ENCODE data around the gene PPFIA2.

DNA sequence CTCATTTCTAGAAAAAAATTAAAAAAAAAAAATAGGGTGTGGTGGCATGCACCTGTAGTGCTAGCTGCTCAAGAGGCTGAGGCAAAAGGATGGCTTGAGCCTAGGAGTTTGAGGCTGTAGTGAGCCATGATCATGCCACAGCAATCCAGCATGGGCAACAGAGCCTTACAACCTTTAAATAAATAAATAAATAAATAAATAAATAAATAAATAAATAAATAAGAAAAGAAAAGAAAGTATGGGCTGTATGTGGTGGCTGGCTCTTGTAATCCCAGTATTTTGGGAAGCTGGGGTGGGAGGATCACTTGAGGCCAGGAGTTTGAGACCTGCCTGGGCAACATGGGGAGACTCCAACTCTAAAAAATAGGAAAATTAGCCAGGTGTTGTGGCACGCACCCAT lies 373.0 kb downstream of the PPFIA2 start:
- TF ChIP-seq, protein P1, sequence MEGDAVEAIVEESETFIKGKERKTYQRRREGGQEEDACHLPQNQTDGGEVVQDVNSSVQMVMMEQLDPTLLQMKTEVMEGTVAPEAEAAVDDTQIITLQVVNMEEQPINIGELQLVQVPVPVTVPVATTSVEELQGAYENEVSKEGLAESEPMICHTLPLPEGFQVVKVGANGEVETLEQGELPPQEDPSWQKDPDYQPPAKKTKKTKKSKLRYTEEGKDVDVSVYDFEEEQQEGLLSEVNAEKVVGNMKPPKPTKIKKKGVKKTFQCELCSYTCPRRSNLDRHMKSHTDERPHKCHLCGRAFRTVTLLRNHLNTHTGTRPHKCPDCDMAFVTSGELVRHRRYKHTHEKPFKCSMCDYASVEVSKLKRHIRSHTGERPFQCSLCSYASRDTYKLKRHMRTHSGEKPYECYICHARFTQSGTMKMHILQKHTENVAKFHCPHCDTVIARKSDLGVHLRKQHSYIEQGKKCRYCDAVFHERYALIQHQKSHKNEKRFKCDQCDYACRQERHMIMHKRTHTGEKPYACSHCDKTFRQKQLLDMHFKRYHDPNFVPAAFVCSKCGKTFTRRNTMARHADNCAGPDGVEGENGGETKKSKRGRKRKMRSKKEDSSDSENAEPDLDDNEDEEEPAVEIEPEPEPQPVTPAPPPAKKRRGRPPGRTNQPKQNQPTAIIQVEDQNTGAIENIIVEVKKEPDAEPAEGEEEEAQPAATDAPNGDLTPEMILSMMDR (IDR thresholded peaks at IDR 0.05) = no peak
- TF ChIP-seq POLR2A (IDR thresholded peaks at IDR 0.05) = no peak
